Stimulated activated naive CD8-positive, alpha-beta T cell treated with anti-CD3 and anti-CD28 coated beads, Interleukin-15, Interleukin-2, amounts not matched to agents 100 U/mL and 50 U/mL, for 24 hours (primary cell): ENCODE results near the gene GTF2F1.
"Not testable (repeated sequence)": the region's sequence is repeated elsewhere in the genome, so short reads cannot be mapped to it uniquely, and the experiment has no call there.

Experiments
- ATAC-seq: fragments of 150-1000 bp; cut with Tn5 transposase; one replicate; pipeline ENCODE4 v1.10.0; 2021
- DNase-seq: peaks from one replicate; pipeline ENCODE4 v3.0.0; 2021

GTF2F1 gene

DNA sequence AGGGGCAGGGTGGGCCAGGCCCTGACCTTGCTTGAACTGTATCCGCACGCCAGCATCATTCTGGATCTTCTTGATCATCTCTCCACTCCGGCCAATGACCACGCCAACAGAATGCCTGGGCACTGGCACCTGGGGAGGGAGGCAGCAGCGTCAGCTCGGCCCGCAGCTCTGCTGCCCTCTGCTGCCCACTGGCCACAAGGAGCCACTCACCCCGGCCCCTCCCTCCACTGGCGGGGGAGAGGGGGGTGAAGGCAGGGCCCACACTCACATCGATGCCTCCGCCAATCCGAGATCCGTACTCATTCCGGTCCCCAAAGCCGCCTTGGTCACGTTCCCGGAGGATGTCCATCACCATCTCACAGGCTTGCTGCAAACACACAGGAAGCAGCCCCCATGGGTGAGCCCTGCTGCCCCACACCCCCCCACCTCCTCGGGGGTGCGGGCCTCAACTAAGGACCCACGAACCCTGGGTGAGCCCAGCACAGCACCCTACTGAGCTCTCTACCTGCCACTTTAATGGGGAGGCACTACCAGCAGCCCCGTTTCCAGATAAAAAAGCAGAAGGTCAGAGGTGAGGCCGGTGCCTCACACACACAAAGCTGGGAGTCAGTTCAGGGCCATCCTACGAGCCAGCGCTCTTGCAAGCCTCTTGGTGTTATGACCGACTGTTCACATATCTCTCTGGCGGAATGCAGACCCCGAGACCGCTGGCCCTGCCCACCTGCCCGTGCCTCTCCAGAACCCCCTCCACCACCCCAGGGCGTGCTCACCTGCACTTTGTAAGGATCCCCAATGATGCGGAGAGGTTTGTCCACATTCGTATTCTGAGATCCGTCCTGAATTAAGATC is 25.0 kb upstream of the GTF2F1 start:
- DNase-seq: no peak

DNA sequence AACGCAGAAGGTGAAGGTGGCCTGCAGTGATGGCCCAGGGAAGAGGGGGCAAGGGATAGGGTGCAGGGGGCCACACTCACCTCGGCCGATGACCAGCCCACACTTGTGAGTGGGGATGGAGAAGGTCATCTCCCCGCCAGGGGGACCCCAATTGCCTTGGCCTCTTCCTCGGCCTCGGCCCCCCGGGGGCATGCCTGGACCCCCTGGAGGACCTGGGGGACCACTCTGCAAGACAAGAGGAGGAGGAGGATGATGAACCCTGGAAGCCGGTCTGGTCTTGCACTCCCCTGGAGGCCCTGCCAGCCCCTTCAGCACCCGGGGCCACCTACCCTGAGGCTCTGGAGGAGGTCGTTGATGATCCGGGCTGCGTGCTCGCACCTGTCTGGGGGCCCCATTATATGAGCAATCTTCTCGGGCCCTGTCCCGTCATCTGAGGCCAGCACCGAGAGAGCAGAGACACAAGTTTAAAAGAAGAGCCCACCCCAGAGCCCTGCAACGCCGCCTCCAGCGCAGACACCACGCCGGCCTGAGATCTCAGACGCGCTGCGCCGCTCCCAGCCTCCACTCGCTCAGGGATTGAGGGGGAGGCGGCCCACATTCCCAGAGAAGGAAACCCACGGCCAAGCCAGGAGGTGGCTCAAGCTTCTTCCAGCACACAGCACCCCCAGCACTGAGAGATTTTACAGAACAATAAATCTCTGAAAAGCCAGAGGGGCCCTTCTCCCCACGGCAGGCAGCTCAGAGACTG is 23.9 kb upstream of the GTF2F1 start:
- ATAC-seq (no peak), DNase-seq (no peak)

More for the DNA sequence above, 25.0 kb upstream of the GTF2F1 start:
- ATAC-seq: no peak

- DNase-seq: no peak
- ATAC-seq: no peak
Measured at GRCh38 chr19:6415591-6416190, 22.7 kb upstream of the GTF2F1 start.

- DNase-seq: no peak
- no peak for ATAC-seq
Measured at GRCh38 chr19:6414793-6415590, 22.0 kb upstream of the GTF2F1 start.

GRCh38 chr19:6413721-6414643 is 21.0 kb upstream of the GTF2F1 start:
- no peak for DNase-seq
- ATAC-seq: no peak

GRCh38 chr19:6413291-6413690 is 20.3 kb upstream of the GTF2F1 start:
- ATAC-seq (no peak), DNase-seq (no peak)

DNA sequence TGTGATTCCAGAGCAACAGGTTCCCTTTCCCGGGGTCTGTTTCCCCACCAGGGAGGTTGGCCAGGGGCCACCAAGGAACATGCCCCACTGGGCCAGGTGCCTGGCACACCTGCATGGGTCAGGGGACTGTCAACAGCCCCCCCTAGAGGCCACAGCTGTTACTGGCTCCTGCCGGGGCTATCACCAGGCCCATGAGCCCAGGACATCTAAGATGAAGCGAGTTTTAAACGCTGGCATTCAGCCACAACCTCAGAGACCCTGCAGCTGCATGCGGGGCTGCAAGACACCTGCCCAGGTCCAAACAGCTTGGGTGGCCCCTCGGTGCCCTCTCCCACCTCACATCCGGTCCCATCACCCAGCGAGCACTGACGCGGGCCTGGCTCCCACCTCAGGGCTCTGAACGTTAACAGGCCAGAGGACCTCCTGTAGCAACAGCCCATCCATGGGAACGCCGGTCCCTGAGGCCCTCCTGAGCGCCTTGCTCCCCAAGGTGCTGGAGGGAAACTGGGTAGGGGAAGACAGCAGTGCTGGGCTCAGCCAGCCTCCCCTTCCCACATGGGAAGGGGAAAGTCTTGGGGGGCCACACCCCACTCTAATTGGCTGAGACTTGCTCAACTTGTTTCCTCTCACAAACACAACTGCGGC is 19.6 kb upstream of the GTF2F1 start:
- DNase-seq: peak; percentile 66
- peak; percentile 65 for ATAC-seq

DNA sequence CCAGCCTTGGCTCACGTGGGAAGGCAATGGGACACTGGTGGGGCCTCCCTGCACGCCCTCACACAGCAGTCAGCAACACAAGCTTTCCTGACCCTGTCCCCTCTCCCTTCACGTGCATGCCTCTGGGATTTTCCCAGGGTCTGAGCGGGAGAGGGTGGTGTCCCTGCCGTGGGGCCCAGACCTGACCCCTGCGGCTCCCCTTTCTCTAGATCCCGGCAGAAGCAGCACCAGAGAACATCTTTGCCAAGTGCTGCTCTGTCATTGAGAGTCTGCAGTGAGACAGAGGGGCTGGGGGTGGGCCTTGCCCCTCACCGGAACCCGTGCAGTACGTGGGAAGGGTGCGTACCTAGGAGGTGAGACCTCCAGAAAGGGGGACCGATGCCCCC is 19.1 kb upstream of the GTF2F1 start:
- DNase-seq (no peak), ATAC-seq (peak; percentile 8)

DNA sequence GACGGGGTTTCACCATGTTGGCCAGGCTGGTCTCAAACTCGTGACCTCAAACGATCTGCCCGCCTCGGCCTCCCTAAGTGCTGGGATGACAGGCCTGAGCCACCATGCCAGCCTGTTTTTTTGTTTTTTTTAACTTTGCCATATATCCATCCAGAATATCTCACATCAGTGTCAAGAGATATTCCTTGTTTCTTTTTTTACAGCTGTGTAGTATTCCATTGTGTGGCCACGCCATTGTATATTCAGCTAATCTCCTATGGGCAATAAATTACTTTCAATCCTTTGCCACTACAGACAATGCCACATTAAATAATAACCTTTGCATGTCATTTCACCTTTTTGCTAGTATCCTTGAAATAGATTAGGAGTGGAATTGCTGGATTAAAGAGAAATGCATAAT is 16.4 kb upstream of the GTF2F1 start:
- no peak for ATAC-seq
- DNase-seq: no peak

DNA sequence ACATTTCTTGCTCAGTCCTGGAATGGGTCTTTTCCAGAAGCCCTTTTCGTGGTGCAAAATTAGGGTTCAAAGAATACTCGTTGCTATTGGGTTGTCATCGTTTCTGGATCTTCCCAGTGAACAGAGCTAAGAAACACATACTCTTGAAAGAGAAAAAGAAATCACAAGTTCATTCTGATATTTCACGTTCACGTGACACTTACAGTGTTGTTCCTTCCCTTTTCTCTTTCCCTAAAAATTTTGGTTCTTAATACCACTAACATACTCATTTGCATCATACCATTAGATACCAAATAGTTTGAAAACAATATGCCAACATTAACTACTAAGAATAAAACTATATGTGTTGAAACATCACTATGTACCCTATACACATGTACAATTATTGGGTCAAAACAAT is 13.4 kb upstream of the GTF2F1 start:
- DNase-seq (no peak), ATAC-seq (no peak)

GRCh38 chr19:6402837-6403608 is 10.1 kb upstream of the GTF2F1 start:
- no peak for ATAC-seq
- DNase-seq: no peak

DNA sequence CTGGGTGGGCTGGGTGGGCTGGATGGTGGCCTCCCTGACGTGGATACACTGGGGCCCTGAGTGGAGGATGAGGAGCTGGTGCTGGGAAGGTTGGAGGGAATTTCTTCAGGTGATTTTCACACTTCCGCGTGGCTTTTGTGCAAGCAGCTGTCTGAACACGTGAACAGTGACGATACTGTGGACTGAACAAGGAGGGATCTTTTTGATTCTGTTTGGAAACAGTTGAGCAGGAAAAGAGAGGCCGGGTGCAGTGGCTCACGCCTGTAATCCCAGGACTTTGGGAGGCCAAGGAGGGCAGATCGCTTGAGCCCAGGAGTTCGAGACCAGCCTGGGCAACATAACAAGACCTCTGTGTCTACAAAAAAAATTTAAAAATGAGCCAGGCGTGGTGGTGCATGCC is 9.1 kb upstream of the GTF2F1 start:
- no peak for ATAC-seq
- no peak for DNase-seq

DNA sequence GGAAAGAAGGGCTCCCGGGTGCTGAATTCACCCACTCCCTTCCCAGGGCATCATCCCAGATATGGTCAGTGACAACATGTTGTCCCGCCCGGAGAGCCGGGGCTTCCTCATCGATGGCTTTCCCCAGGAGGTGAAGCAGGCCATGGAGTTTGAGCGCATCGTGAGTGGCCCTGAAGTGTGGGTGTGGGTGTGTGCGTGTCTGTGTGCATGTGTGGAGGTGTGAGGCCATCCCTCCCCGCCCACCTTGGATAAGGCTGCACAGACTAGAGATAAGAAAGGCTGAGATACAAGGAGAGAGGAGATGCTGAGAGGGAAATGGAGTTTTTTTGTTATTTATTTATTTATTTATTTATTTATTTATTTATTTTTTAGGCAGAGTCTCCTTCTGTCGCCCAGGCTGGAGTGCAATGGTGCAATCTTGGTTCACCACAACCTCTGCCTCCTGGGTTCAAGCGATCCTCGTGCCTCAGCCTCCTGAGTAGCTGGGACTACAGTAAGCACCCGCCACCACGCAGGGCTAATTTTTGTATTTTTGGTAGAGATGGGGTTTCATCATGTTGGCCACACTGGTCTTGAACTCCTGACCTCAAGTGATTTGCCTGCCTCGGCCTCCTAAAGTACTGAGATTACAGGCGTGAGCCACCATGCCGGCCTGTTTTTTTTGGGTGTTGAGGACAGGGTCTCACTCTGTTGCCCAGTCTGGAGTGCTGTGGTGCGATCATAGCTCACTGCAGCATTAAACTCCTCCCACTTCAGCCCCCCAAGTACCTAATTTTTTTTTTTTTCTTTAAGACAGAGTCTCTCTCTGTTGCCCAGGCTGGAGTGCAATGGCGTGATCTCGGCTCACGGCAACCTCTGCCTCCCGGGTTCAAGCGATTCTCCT is 7.3 kb upstream of the GTF2F1 start:
- not testable (repeated sequence) for ATAC-seq, DNase-seq

GRCh38 chr19:6396305-6396704 is 3.3 kb upstream of the GTF2F1 start:
- DNase-seq: no peak
- no peak for ATAC-seq

DNA sequence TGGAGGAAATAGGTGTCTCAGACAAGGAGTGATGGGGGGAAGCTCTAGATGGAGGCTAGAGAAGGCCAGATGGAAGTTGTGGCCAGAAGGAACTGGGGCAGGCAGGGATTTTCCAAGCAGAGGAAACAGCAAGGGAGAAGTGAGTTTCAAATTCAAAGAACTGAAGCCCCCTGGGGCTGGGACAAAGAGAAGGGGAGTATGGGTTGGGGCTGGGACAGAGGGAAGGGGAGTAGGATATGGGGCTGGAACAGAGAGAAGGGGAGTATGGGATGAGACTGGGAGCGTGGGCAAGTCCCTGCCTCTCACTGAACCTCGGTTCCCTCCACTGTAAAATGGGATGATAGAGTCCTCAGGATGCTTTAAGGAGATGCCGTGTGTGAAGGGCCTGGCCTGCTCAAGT is 1.9 kb upstream of the GTF2F1 start:
- DNase-seq (no peak), ATAC-seq (no peak)

DNA sequence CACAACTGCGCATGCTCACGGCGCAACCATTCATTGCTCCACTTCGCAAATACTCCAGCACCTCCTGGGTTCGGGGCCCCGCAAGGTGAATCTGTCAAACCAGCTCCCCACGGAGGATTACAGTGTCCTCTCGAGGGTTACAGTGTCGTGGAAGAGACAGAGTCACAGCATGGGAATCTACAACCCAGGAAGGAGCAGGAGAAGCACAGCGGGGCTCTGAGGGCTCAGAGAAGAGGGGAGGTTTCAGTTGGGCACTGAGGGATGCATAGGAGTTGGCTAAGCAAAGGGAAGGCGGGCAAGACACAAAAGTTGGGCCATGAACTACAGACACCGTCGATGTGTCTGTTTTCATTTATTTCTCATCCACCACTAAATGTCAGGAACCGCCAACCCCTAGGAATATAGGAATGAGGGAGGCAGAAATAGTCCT is 1.0 kb upstream of the GTF2F1 start:
- DNase-seq (no peak), ATAC-seq (no peak)

GRCh38 chr19:6392221-6393073 is 517 bp downstream of the GTF2F1 start:
- no peak for DNase-seq
- ATAC-seq: no peak

DNA sequence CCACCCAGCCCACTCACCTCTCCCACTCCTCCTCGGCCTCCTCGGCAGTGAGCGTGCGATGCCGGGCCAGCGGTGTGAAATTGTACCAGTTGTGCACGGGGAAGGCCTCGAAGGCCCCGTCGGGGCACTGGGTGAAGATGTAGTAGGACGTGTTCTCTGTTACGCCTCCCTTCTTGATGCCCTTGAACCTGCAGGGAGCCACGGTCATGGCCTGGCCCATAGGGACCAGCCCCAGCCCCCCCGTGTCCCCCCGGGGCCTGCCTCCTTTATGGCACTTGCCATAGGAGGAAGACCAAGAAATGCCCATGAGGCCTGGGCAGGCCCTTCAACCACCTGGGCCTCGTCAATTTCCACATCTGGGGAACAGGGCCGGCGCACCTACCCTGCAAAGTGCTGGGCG is 5.6 kb downstream of the GTF2F1 start:
- ATAC-seq (no peak), DNase-seq (no peak)
